Thymus (tissue), 11 donors: ENCODE measurements around the gene KCNQ1. TPM values are rescaled to one million over a fixed set of nuclear protein-coding genes. Genes with fewer than 3 reads are reported as not detected.

Experiments used
- DNase-seq, 9 donors: peaks; one replicate each; pipeline ENCODE4 v3.0.0-alpha.2; 2013; ENCODE audit warnings: low spot score in 9 of 9, low read depth in 6 of 9, missing footprints in 1 of 9
- H3K27ac ChIP-seq, 2 donors: one replicate each; pipeline ENCODE4 v1.5.1; 2013; ENCODE audit warnings: control low read depth in 1 of 2, low read depth in 1 of 2, low read length in 1 of 2, mild to moderate bottlenecking in 1 of 2, moderate library complexity in 1 of 2
- H3K27me3 ChIP-seq, 2 donors: one replicate each; pipeline ENCODE4 v1.5.1; 2013; ENCODE audit warnings: low read length in 1 of 2; ENCODE audit not compliant: control insufficient read depth in 2 of 2, insufficient read depth in 1 of 2
- H3K36me3 ChIP-seq, 2 donors: one replicate each; pipeline ENCODE4 v1.5.1; 2013; ENCODE audit warnings: low read length in 1 of 2, mild to moderate bottlenecking in 1 of 2, moderate library complexity in 1 of 2; ENCODE audit not compliant: control insufficient read depth in 2 of 2, insufficient read depth in 2 of 2
- H3K4me1 ChIP-seq, 2 donors: one replicate each; pipeline ENCODE4 v1.5.1; 2013; ENCODE audit warnings: low read length in 2 of 2; ENCODE audit not compliant: control insufficient read depth in 2 of 2, insufficient read depth in 2 of 2
- H3K4me3 ChIP-seq, 2 donors: one replicate each; pipeline ENCODE4 v1.5.1; 2013; ENCODE audit warnings: low read length in 2 of 2, control low read depth in 1 of 2, mild to moderate bottlenecking in 1 of 2
- H3K9me3 ChIP-seq, 2 donors: one replicate each; pipeline ENCODE4 v1.5.1; 2013; ENCODE audit warnings: low read length in 1 of 2, mild to moderate bottlenecking in 1 of 2; ENCODE audit not compliant: control insufficient read depth in 2 of 2, insufficient read depth in 1 of 2
- WGBS: extraction: QIAGEN DNeasy Blood & Tissue Kit; methylation state at CpG from one replicate; pipeline ENCODE4 v1.1.7; 2013; 5-methylcytosine and 5-hydroxymethylcytosine counted together
- polyA plus RNA-seq: library from polyadenylated mRNA; stranded (reverse); fragments of 200-250 nt; gene quantifications from one replicate; pipeline ENCODE4 v1.2.3, GENCODE V29; 2013
- total RNA-seq: library from RNA; stranded (reverse); fragments of 120-200 nt; gene quantifications from one replicate; pipeline ENCODE4 v1.2.4, GENCODE V29; 2013
- donor health status: healthy.

The KCNQ1 gene
- total and polyA plus RNA-seq, 2 donors, result 0.94 to 3.7 TPM

- 95% methylated on average over 17 of the region's 17 CpGs for WGBS
- H3K9me3 ChIP-seq, result no peaks in the 10 kb centered on the region
- DNase-seq, result no peak
- H3K4me3 ChIP-seq, result no peak overlapping the region
- H3K27me3 ChIP-seq, result peaks cover 0 to 11% of the 10 kb centered on the region in 2 donors
- no peaks in the 10 kb centered on the region for H3K36me3 ChIP-seq
- no peak overlapping the region for H3K27ac ChIP-seq
- H3K4me1 ChIP-seq, result peaks cover 0 to 1% of the 10 kb centered on the region in 2 donors
These were observed 16.6 kb downstream of the KCNQ1 start for GRCh38 chr11:2461253-2461955.

- no peaks in the 10 kb centered on the region for H3K9me3 ChIP-seq
- H3K4me3 ChIP-seq, result no peak overlapping the region
- H3K27me3 ChIP-seq, result peaks cover 0 to 11% of the 10 kb centered on the region in 2 donors
- no peak overlapping the region for H3K27ac ChIP-seq
- DNase-seq, result peak in 2 of 9 donors; percentile 6 to 39
- peaks cover 6 to 8% of the 10 kb centered on the region in 2 donors for H3K4me1 ChIP-seq
- no peaks in the 10 kb centered on the region for H3K36me3 ChIP-seq
- 56% methylated on average over 14 of the region's 14 CpGs for WGBS
These were observed 17.2 kb downstream of the KCNQ1 start for GRCh38 chr11:2461956-2462542.

GRCh38 chr11:2462543-2462985, 17.8 kb downstream of the KCNQ1 start:
- 78% methylated on average over 8 of the region's 8 CpGs for WGBS
- Histone ChIP-seq H3K4me1 (peaks cover 11 to 13% of the 10 kb centered on the region in 2 donors), H3K9me3 (no peaks in the 10 kb centered on the region), H3K4me3 (no peak overlapping the region), H3K27ac (no peak overlapping the region), H3K27me3 (peaks cover 0 to 12% of the 10 kb centered on the region in 2 donors), H3K36me3 (no peaks in the 10 kb centered on the region)
- no peak for DNase-seq

- no peak for DNase-seq
- Histone ChIP-seq H3K27ac (no peak overlapping the region), H3K9me3 (no peaks in the 10 kb centered on the region), H3K4me3 (no peak overlapping the region), H3K27me3 (peaks cover 0 to 14% of the 10 kb centered on the region in 2 donors), H3K36me3 (no peaks in the 10 kb centered on the region), H3K4me1 (peaks cover 13 to 16% of the 10 kb centered on the region in 2 donors)
- whole genome bisulfite sequencing, result 82% methylated on average over 24 of the region's 24 CpGs
These were observed 18.4 kb downstream of the KCNQ1 start for GRCh38 chr11:2462986-2463765.

- no peaks in the 10 kb centered on the region for H3K9me3 ChIP-seq
- DNase-seq, result no peak
- no peak overlapping the region for H3K27ac ChIP-seq
- H3K36me3 ChIP-seq, result no peaks in the 10 kb centered on the region
- WGBS, result 94% methylated on average over 26 of the region's 26 CpGs
- H3K27me3 ChIP-seq, result peaks cover 0 to 12% of the 10 kb centered on the region in 2 donors
- peaks cover 13 to 19% of the 10 kb centered on the region in 2 donors for H3K4me1 ChIP-seq
- no peak overlapping the region for H3K4me3 ChIP-seq
These were observed 19.0 kb downstream of the KCNQ1 start for GRCh38 chr11:2463766-2464277.

GRCh38 chr11:2464451-2465165, 19.8 kb downstream of the KCNQ1 start:
- peaks cover 0 to 6% of the 10 kb centered on the region in 2 donors for H3K27me3 ChIP-seq
- 96% methylated on average over 13 of the region's 13 CpGs for WGBS
- no peak for DNase-seq
- no peak overlapping the region for H3K4me3 ChIP-seq
- no peaks in the 10 kb centered on the region for H3K9me3 ChIP-seq
- H3K36me3 ChIP-seq, result no peaks in the 10 kb centered on the region
- H3K27ac ChIP-seq, result no peak overlapping the region
- H3K4me1 ChIP-seq, result peaks cover 13 to 19% of the 10 kb centered on the region in 2 donors

GRCh38 chr11:2465202-2466068, 20.6 kb downstream of the KCNQ1 start:
- no peaks in the 10 kb centered on the region for H3K36me3 ChIP-seq
- H3K27me3 ChIP-seq, result peaks cover 0 to 6% of the 10 kb centered on the region in 2 donors
- H3K4me1 ChIP-seq, result peaks cover 13 to 19% of the 10 kb centered on the region in 2 donors
- DNase-seq, result no peak
- H3K27ac ChIP-seq, result no peak overlapping the region
- no peak overlapping the region for H3K4me3 ChIP-seq
- no peaks in the 10 kb centered on the region for H3K9me3 ChIP-seq
- 93% methylated on average over 20 of the region's 20 CpGs for WGBS
